NCI-H460 (cell line): Measurements from ENCODE around the gene CASQ2. TPM values are rescaled to one million over a fixed set of nuclear protein-coding genes. Genes with fewer than 3 reads are reported as not detected.
A peak's percentile ranks its signal among the peaks of the same experiment; 100 is the strongest.

Experiments used
- DNase-seq: peaks from one replicate; pipeline ENCODE4 v3.0.0-alpha.2; 2016; ENCODE audit warnings: low read depth; ENCODE audit errors: extremely low read depth
- polyA plus RNA-seq: library from polyadenylated mRNA; depleted of rRNA; stranded (reverse); fragments of >200 nt; gene quantifications from 2 replicates; pipeline ENCODE4 v1.2.3, GENCODE V29; 2014; cell fraction: nucleus; rRNA removed
- total RNA-seq: library from RNA; depleted of rRNA; stranded (reverse); fragments of >200 nt; shearing (Covaris generic); gene quantifications from 2 replicates; pipeline ENCODE4 v1.2.3, GENCODE V29; 2014; rRNA removed

Gene CASQ2
- total RNA-seq: not detected in 2 replicates
- polyA plus RNA-seq: not detected in 2 replicates

DNA sequence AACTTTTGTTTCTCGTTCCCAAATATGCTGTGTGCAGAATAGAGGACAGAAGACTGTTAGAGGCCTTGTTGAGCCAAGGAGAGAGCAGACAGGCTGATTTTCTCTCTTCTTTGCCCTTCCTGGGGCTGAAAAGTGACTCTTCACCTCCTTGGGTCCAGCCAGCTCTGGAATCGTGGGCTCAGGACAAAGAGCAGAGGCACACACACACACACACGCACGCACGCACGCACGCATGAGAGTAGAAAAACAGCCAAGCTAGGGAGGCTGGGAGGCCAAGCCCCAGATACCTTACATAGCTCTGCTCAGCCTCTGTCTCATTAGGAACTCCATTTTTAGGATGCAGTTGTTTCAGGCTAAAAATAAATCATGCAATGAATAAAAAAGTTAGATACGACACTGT lies at the start of gene CASQ2:
TSS of gene CASQ2 (minus strand) at position 166 of the 400 bp plus-strand sequence. CDS start 173 bp downstream, outside the sequence.
- DNase-seq: no peak

DNA sequence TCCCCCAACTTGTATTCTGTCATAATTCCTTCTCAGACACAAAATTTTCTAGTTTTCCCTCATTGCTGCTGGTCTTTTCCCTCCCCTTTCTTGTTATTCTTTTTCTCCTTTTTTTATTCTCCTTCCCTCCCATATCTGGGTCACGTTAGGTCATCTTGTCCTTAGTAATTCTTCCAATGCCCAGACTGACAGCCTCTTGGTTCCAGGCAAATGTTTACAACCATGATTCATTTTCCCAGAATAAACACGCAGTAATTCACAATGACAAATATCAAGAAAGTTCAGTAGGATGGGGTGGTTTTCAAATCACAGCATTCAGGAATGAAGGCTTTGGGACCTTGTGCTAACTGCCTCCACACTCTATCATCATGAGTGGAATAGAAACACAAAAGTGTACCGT lies 47.2 kb upstream of the CASQ2 start:
- DNase-seq: no peak

DNA sequence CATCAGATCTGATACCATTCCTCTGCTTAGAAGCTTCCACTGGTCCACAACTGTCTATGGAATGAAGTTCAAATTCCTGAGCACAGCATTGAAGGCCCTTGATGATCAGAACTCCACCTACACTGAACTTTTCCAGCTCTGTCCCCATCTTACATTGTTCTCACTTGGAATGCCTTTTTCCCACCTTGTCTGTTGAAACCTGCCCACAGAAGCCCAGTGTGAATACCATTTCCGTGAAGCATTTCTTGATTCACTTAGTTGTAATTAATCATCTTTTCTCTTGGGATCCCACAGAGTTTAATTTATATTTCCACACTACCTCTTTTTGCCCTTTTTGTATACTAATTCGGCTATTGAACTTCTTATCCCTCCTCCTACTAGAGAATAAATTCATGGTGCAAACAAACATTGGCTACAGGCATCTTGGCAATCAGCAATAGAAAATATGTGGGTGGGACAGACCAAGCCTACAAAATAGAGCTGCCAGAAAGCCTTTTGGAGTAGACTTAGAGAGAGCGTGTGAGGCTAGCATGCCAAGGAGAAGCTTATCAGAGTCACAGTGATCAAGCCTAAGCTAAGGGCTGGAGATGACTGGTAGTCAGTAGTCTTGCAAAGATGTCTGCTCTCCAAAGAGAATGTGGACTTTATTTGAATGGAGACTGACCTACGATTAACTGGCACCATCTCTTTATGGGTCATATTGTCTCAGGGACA lies 46.3 kb upstream of the CASQ2 start:
- DNase-seq: no peak

DNA sequence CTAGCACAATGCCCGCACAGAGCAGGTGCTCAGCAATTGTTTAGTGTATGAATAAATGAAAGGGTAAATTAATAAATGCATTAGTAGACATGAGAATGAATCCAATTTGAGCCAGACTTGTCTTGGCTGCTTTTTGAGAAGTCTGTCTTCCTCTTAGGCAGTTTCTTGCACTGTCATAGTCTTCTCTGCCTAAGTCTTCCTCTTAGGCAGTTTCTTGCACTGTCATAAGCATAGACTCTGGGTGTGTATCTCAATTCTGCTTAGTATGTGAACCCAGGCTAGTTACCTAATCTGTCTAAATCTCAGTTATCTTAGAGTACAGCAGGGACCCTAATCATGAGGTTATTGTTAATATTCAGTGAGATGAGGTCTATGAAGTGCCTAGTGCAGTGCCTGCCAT lies 45.2 kb upstream of the CASQ2 start:
- DNase-seq: no peak

DNA sequence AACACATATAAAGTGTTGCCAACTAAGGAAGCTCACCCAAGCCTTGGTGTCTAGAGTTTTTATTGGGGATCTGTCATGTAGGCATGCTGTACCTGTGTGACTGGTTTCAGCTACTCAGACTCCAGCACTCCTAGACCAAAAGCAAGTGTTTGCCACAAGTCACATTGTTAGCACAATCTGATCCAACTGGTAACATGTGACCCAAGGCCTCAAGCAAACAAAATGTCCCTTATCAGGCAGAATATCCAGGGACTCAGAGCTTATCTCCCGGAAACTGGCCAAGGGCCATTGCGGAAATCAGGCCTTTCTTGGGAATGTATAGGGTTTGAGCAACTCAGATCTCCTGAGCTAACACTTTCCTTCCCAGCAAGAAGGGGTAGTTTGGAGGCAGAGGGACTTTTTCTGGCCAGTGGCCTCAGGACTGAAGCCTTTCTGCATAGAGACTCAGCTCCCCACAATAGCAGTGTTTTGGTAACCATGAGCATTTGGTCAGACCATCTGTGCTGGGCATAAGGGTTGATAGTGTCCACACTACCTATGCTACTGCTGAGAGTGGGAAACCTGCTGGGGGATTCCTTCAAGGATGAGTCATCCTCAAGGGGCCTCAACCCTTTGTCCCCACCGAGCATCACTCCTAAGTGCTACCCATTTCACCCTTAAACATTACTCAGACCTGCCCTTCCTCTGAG lies 42.8 kb upstream of the CASQ2 start:
- no peak for DNase-seq

DNA sequence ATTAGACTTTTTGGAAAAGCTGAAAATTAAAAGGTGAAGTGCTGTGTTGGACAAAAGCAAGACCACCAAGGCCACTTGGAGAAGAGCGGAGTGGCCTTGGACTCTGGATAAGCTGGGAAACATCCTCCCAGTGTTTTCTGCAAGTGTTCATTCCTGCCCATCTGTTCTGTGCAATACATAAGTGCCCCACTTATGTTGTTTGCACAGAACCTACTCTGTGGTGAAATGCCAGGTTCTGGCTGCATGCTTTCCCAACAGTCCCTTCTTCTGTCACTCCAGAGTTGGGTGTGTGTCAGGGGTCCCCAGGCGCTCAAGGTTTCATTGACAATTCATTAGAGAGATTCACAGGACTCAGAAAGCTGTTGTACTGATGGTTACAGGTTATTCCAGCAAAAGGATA lies 42.1 kb upstream of the CASQ2 start:
- DNase-seq: no peak

DNA sequence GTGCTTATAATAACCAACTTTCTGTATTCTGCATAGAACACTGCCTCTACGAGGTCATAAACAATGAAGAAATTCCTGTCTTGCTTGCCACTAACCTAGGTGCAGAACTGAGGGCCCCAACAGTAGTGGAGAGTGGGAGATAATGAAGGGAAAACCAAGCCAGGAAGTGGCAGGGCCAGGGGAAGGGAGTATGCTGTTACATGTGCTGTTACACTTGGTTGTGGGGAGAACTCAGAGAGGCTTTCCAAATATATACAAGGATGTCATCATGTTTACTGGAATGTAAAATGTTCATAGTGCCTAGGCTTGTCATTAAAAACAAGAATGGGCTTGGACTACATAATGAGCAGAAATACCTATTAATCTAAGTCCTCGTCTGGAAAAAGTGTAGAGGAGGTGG lies 41.3 kb upstream of the CASQ2 start:
- no peak for DNase-seq

DNA sequence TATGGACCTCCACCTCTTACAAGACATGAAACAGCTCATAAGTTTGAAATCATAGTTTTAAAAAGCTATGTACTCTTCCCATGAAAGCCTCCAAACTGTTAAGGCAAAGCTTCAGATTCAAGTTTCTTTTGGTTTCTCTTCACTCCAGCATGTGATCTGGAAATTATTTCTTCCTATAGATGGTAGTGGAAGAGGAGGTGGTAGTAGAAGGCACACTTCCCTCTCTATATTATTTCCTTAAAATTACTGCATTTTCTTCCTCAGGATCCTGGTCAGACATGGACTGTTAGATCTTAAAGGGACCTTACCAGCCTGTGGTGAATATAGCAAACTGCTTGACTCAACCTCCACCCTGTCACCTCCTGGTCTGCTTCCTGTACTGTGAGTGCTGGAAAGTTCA lies 40.6 kb upstream of the CASQ2 start:
- DNase-seq: no peak

DNA sequence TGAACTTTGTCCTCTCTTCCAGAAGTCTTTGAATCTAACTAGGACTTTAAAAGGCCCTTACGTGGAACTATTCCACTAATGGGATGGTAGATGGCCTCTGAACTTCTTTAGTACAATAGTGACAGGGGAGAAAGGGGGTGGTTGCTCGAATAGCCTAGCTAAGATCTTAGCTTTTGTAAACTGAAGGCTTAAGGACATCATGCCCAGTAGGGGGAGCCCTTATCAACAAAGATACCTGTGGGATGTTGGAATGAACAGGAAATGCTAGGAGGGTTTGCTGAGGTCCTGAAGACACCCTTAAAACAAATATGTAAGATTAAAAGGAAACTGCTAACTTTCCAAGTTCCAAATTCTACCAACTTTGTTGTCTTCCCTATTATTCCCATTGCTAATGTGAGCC lies 39.2 kb upstream of the CASQ2 start:
- peak; percentile 56 for DNase-seq

DNA sequence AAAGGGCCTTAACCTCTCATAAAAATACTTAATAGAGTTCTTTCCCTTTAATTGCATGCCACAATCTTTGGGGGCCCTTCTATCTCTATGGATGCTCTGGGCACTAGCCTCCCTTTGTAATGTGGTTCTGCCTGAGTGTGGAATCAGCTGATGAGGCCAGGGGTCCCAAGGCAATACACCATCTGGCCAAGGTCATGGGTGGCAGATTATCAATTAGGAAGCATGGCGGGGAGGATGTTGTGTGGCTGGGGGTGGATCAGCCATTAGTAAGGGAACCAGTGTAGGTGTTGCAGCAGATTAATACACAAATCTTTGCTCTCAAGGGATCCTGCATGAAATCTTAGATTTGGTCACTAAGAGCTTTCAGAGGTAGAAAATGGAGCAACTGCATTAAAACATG lies 37.1 kb upstream of the CASQ2 start:
- no peak for DNase-seq

DNA sequence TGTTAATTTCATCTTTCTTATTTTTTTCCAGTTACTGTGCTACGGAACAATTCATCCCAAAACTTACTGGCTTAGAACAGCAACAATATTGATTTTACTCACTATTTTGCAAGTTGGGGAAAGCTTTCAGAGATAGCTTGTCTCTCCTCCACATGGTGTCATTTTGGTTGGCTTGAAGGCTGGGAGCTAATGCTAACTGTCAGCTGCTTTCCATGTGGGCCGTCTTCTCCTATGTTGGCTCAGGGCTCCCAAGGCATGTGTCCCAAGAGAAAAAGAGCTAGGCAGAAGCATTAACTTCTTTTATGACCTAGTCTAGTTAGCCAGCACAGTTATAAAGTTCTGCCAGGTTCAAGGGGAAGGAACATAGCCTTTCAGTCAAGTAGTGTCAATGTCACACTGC lies 33.9 kb upstream of the CASQ2 start:
- no peak for DNase-seq

DNA sequence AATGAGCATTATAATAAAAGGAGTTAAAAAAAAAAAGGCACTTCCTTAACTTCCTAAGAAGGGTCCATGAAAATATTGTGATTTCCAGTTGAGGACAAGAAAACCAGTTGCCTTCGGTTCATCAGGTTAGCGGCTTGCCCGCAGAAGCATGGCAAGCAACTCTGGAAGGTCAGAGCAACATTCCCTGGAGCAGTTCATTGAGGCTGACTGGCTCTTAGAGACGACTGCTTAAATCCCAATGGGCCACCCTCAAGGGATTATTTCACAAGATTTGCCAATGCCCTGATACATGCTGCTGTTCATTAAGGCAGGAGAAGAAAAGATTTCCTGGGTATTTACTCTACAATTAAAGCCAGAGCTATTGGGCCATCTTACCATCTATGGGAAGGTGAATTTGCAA lies 29.0 kb upstream of the CASQ2 start:
- no peak for DNase-seq

DNA sequence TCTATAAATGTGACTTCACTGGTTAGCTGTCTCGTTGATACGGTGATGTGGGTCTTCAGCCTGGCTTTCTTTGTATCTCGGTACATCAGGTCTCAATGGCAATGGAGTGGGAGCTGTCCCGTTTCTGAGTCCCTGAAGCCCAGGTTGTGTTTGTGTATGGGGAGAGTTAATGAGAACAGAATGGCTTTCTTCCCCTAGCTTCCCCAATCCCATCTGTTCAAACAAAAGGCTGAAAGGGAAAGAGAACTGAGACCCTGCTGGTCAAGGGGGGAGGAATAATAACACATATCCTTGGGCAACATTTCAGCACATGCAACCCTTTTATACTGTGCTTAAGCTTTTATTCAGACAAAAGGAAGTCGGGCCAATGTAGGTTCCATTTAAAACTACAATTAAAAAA lies 28.4 kb upstream of the CASQ2 start:
- no peak for DNase-seq

DNA sequence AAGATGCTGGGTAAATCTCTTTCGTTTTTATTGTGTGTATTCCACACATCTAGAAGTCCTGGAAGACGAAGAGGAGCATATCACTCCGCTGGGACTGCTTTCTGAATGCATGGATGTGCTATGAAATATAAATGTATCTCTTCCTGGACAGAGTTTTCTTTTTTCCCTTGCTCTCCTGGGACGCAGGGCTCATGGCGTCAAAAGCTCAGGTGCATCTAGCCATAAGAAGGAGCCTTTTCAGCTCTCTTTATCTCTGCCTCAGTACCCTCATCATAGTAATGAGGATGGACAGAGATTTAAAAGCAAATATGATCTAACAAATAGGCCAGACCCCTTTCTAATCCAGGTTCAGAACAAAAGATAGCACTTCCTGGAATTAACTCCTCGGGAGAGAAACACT lies 27.5 kb upstream of the CASQ2 start:
- no peak for DNase-seq

DNA sequence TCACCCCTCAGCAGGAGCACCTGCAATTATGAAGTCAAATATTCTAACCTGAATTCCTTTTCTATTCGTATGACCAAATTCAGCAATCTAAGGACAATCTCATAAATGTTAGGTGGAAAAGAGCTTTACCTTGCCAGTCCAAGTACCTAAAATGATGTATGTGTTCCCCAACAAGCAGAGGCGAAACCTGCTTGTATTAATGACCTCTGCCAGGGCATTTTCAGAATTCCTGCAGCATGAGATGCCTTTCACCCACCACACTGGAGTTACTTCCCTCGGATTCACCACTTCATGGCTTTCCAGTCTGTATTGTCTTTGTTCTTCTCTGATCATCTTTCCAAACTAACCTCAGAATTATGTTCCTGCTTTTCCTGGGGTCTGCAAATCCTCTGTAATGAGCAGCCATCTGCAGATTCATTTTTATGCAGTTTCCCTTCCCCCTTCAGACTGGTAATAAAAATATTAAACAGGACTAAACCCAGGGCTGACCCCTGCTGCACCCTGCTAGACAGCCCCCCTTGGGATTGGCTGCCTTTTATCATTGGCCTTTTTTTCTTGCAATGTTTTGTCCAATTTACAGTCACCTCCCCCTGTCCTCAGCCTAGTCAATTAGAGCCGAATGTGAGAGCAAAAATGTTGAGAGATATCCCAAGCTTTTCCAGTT lies 26.6 kb upstream of the CASQ2 start:
- DNase-seq: no peak

DNA sequence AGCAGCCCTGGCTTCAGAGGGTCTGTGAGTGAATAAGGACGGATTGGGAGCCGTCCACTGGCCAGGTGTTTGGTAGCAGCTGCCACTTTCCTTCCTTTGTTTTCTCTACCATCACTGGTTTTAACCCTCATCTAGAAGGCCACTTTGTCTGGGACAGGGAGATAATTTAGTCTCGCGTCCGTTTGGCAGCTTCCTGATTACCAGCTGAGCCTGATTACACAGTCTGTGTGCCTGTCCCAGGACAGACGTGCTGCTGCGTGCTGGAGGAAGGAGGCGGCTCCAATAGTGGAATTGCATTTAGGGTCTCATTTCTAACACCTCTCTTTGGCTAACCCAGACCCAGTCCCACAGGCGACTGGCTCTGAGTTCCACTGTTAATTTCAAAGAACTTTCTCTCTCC lies 24.6 kb upstream of the CASQ2 start:
- DNase-seq: no peak

DNA sequence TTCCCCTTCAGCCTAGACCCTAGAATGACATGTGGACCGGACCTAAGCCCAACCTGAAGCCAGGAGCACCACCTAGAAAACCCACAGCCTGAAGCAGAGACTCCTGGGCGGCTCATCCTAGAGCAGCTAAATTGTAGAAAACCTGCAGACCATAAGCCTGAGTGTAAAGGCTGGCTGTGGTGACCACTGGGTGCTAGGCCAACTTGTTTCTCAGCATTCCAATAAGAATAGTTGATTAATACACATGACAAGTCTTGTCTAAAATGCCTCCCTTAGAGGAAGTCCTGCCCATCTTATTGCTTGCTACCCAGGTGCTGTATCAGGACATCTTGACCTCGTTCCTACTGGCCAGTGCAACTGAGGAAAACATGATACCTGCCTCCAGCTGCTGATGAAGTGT lies 23.3 kb upstream of the CASQ2 start:
- DNase-seq: no peak

DNA sequence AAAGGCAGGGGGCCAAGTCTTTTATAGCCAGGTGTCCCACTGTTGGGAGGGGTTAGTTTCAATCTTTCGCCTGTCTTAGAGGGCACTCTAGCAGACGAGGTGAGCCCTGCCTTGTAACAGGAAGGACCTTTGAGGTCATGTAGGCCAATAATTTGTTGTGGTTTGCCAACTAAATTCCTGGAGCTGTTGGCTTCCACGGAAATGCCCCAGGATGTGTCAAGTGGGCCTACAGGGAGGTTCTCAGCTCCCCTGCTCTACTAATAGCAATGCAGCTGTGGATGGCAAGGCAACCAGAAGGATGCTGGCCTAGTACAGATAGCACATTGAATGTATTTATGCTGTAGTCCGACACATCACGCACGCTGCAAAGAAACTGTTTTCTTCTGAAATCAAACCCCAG lies 22.3 kb upstream of the CASQ2 start:
- DNase-seq: no peak

DNA sequence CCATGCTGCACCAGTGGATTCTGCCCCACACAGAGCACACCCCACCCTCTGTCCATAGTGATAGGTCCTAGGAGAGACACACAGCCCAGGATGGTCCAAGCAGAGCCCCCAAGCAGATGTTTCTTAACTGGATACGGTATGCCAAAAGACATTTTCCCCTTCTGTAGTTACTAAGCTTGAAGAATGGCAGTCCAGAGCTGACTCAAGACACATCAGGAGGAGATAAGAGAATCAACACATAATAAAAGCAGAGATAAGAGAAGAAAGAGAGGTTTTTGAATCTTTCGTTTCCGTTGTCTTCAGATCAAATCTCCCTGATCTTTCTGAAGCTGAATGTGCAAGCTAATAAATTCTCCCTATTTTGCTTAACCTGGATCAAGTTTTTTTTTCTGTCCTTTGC lies 21.8 kb upstream of the CASQ2 start:
- DNase-seq: no peak

DNA sequence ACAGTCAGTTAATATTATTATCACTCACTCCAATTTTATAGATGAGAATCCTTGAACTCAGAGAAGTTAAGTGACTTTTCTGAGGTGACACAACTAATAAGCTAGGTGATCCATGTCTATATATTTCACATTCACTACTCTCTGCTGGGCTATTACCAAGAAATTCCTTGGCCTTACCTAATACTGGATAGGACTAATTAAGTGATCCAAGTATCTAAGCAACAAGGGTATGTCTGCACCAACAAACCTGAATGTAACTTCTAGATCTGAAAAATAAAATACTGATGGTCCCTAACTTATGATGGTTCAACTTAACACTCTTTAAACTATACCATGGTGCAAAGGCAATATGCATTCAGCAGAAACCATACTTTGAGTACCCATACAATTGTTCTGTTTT lies 14.8 kb upstream of the CASQ2 start:
- no peak for DNase-seq

DNA sequence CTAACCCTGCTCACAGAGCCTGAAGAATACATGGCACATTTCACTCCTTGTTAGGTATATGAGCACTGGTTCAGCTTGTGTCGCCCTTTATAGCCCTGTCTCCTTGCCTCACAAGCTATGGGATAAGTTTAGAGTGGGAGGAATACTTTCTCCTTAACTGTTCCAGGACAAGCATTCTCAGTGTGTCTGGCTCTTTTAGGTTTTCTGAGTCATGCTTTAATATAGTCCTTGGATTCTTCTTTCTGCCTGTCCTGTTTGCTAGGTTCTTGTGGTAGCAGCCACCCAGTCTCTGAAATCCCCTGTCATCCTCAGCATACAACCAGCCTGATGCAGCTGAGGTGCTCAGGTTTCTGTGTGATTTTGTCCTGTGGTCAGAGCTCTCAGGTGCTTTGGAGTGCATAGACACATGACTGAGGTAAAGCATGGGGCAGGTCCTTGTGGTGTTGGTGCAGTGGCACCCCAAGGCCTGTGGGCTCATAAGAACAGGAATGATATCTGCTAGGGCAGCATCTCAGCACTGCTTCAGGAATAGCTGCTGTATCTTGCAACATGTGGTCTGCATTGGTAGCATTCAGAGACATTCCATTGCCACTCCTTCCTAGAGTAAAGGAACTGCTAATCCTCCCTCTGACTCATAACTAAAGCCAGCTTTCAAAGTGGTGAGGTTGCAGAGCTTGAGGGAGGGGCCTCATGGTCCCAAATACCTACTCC lies 14.2 kb upstream of the CASQ2 start:
- peak; percentile 18 for DNase-seq
